ENCODE data around the gene LBHD2.

The LBHD2 gene

GRCh38 chr14:103122585-103122946, 38.6 kb downstream of the LBHD2 start:
- no peak for FAIRE-seq

GRCh38 chr14:103122947-103123633, 39.1 kb downstream of the LBHD2 start, which contains the start of gene TNFAIP2:
TSS of gene TNFAIP2 (plus strand) at chr14:103123461. CDS start at chr14:103126458, 2,997 bp downstream.
- no peak for FAIRE-seq

GRCh38 chr14:103123634-103124500, 39.9 kb downstream of the LBHD2 start:
- FAIRE-seq, result no peak

- FAIRE-seq, result no peak
Measured at GRCh38 chr14:103124501-103125001, 40.5 kb downstream of the LBHD2 start.

- FAIRE-seq, result no peak
Measured at GRCh38 chr14:103125098-103126070, 41.4 kb downstream of the LBHD2 start.

GRCh38 chr14:103126088-103126872, 42.3 kb downstream of the LBHD2 start:
- no peak for FAIRE-seq

- no peak for FAIRE-seq
Measured at GRCh38 chr14:103126873-103127304, 42.9 kb downstream of the LBHD2 start.

GRCh38 chr14:103127356-103127755, 43.3 kb downstream of the LBHD2 start:
- FAIRE-seq, result no peak

- no peak for FAIRE-seq
Measured at GRCh38 chr14:103127861-103128598, 44.0 kb downstream of the LBHD2 start.

- no peak for FAIRE-seq
Measured at GRCh38 chr14:103128631-103129300, 44.8 kb downstream of the LBHD2 start.

GRCh38 chr14:103129301-103130016, 45.4 kb downstream of the LBHD2 start:
- FAIRE-seq, result no peak

GRCh38 chr14:103130017-103130764, 46.2 kb downstream of the LBHD2 start:
- no peak for FAIRE-seq

GRCh38 chr14:103130965-103131364, 47.0 kb downstream of the LBHD2 start:
- no peak for FAIRE-seq

- FAIRE-seq, result no peak
Measured at GRCh38 chr14:103131580-103131979, 47.6 kb downstream of the LBHD2 start.

GRCh38 chr14:103132381-103133209, 48.6 kb downstream of the LBHD2 start:
- no peak for FAIRE-seq

GRCh38 chr14:103133210-103134140, 49.5 kb downstream of the LBHD2 start:
- no peak for FAIRE-seq

- no peak for FAIRE-seq
Measured at GRCh38 chr14:103134405-103134804, 50.4 kb downstream of the LBHD2 start.

All from G401.6 (cell line).